Measurements from ENCODE around the gene PIGO.

PIGO gene

GRCh38 chr9:35069020-35069419, 27.4 kb downstream of the PIGO start:
- H3K4me1 ChIP-seq (ENCODE audit: insufficient read depth, low read length, severe bottlenecking): peaks cover 25% of the 10 kb centered on the region
- no peak overlapping the region for H3K27ac ChIP-seq (ENCODE audit: low read depth, low read length, poor library complexity, severe bottlenecking)
- TF ChIP-seq, protein P1, sequence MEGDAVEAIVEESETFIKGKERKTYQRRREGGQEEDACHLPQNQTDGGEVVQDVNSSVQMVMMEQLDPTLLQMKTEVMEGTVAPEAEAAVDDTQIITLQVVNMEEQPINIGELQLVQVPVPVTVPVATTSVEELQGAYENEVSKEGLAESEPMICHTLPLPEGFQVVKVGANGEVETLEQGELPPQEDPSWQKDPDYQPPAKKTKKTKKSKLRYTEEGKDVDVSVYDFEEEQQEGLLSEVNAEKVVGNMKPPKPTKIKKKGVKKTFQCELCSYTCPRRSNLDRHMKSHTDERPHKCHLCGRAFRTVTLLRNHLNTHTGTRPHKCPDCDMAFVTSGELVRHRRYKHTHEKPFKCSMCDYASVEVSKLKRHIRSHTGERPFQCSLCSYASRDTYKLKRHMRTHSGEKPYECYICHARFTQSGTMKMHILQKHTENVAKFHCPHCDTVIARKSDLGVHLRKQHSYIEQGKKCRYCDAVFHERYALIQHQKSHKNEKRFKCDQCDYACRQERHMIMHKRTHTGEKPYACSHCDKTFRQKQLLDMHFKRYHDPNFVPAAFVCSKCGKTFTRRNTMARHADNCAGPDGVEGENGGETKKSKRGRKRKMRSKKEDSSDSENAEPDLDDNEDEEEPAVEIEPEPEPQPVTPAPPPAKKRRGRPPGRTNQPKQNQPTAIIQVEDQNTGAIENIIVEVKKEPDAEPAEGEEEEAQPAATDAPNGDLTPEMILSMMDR (IDR thresholded peaks at IDR 0.05; ENCODE audit: low read length): no peak
- no peak overlapping the region for H3K9ac ChIP-seq (ENCODE audit: low read length)
- H3K36me3 ChIP-seq (ENCODE audit: insufficient read depth, low read length): peaks cover 74% of the 10 kb centered on the region
- H3K9me3 ChIP-seq (ENCODE audit: low read length): no peaks in the 10 kb centered on the region
- H4K20me1 ChIP-seq (ENCODE audit: insufficient read depth, low read length): no peaks in the 10 kb centered on the region
- H2AFZ ChIP-seq (ENCODE audit: low read length): no peak overlapping the region
- no peak overlapping the region for H3K4me3 ChIP-seq (ENCODE audit: low read depth, low read length, poor library complexity, severe bottlenecking)
- no peak overlapping the region; the same call in 1 of the 2 replicates for H3K4me2 ChIP-seq (ENCODE audit: low read length)
- no peaks in the 10 kb centered on the region for H3K9me2 ChIP-seq (ENCODE audit: low read depth, low read length)
- H3K27me3 ChIP-seq (ENCODE audit: insufficient read depth, low read length): no peaks in the 10 kb centered on the region
- peaks cover 43% of the 10 kb centered on the region for H3K79me2 ChIP-seq (ENCODE audit: insufficient read depth, low read length)
- no peaks in the 10 kb centered on the region for H3F3A ChIP-seq (ENCODE audit: insufficient read depth, low read length)

DNA sequence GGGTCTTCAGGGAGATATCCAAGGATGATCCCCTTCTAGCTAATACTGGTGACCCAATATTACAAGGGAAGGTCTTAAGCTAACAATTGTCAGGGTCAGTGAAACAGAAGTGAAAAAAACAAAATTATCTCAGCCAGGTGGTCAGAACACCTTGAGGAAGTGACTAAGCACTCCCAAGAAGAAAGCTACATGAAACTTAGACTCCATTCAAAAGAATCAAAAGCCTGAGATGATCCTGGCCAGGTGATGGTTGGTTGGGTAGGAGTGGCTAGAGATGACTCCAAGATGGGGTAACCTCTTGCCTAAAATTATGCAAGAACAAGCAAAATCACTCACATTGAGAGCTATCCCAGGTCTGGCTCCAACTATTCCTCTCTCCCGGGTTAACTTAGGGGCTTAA, 29.3 kb downstream of the PIGO start:
- H2AFZ ChIP-seq (ENCODE audit: low read length): no peak overlapping the region
- H3K9me2 ChIP-seq (ENCODE audit: low read depth, low read length): no peaks in the 10 kb centered on the region
- no peak overlapping the region for H3K9ac ChIP-seq (ENCODE audit: low read length)
- peaks cover 20% of the 10 kb centered on the region for H3K4me1 ChIP-seq (ENCODE audit: insufficient read depth, low read length, severe bottlenecking)
- H3K79me2 ChIP-seq (ENCODE audit: insufficient read depth, low read length): peaks cover 43% of the 10 kb centered on the region
- H4K20me1 ChIP-seq (ENCODE audit: insufficient read depth, low read length): no peaks in the 10 kb centered on the region; the same call in 1 of the 2 replicates
- TF ChIP-seq, protein P1 (IDR thresholded peaks at IDR 0.05; ENCODE audit: low read length): no peak
- no peak for TF ChIP-seq EZH2 (IDR thresholded peaks at IDR 0.05; ENCODE audit: borderline replicate concordance, low read length)
- H3F3A ChIP-seq (ENCODE audit: insufficient read depth, low read length): no peaks in the 10 kb centered on the region
- no peak overlapping the region for H3K4me2 ChIP-seq (ENCODE audit: low read length)
- peaks cover 85% of the 10 kb centered on the region for H3K36me3 ChIP-seq (ENCODE audit: insufficient read depth, low read length)
- no peaks in the 10 kb centered on the region for H3K27me3 ChIP-seq (ENCODE audit: insufficient read depth, low read length)
- no peak overlapping the region for H3K4me3 ChIP-seq (ENCODE audit: low read depth, low read length, poor library complexity, severe bottlenecking)
- no peak overlapping the region for H3K27ac ChIP-seq (ENCODE audit: low read depth, low read length, poor library complexity, severe bottlenecking)
- no peaks in the 10 kb centered on the region for H3K9me3 ChIP-seq (ENCODE audit: low read length)

- Histone ChIP-seq H2AFZ (ENCODE audit: low read length) (no peak overlapping the region), H3K27ac (ENCODE audit: low read depth, low read length, poor library complexity, severe bottlenecking) (no peak overlapping the region), H3K9me2 (ENCODE audit: low read depth, low read length) (no peaks in the 10 kb centered on the region), H3K4me2 (ENCODE audit: low read length) (no peak overlapping the region), H3K36me3 (ENCODE audit: insufficient read depth, low read length) (peaks cover 100% of the 10 kb centered on the region), H3K4me3 (ENCODE audit: low read depth, low read length, poor library complexity, severe bottlenecking) (no peak overlapping the region), H4K20me1 (ENCODE audit: insufficient read depth, low read length) (no peaks in the 10 kb centered on the region; the same call in 1 of the 2 replicates), H3F3A (ENCODE audit: insufficient read depth, low read length) (0 out of 2 replicates have a peak, but pooled peaks cover 3% of the 10 kb centered on the region), H3K9me3 (ENCODE audit: low read length) (no peaks in the 10 kb centered on the region), H3K27me3 (ENCODE audit: insufficient read depth, low read length) (no peaks in the 10 kb centered on the region), H3K79me2 (ENCODE audit: insufficient read depth, low read length) (no peaks in the 10 kb centered on the region), H3K9ac (ENCODE audit: low read length) (no peak overlapping the region), H3K4me1 (ENCODE audit: insufficient read depth, low read length, severe bottlenecking) (no peaks in the 10 kb centered on the region)
- TF ChIP-seq EZH2 (IDR thresholded peaks at IDR 0.05; ENCODE audit: borderline replicate concordance, low read length): no peak
- TF ChIP-seq, protein P1 (IDR thresholded peaks at IDR 0.05; ENCODE audit: low read length): no peak
These were observed 35.7 kb downstream of the PIGO start for GRCh38 chr9:35060548-35061207.

Measured in OCI-LY1 (cell line).